ENCODE measurements around the gene LYPD5.
"Not testable (repeated sequence)": the region's sequence is repeated elsewhere in the genome, so short reads cannot be mapped to it uniquely, and the experiment has no call there.

Gene LYPD5

DNA sequence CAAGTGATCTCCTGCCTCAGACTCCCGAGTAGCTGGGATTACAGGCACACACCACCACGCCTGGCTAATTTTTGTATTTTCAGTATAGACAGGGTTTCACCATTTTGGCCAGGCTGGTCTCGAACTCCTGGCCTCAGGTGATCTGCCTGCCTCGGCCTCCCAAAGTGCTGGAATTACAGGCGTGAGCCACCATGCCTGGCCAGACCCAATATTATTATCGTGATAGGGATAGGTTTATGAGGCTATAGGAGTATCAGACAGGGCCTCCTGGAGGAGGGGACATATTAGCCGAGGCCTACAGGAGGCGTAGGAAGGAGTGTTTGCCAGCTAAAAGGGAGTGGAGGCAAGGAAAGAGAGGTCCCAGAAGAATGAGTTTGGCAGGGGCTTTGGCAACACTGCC, 37.6 kb downstream of the LYPD5 start:
- not testable (repeated sequence) for H3K27me3 ChIP-seq (ENCODE audit: control insufficient read depth in 1 of 2, insufficient read depth in 1 of 2, low read length in 2 of 2); H3K9me3 ChIP-seq (ENCODE audit: control insufficient read depth, low read length); H2BK15ac ChIP-seq (ENCODE audit: low read depth, poor library complexity, severe bottlenecking); H3K4me2 ChIP-seq (ENCODE audit: low read length, poor library complexity, severe bottlenecking); DNase-seq; H2AFZ ChIP-seq (ENCODE audit: low read depth, low read length); H3K4me3 ChIP-seq (ENCODE audit: insufficient read depth in 1 of 2, low read depth in 1 of 2, low read length in 2 of 2); H3K79me1 ChIP-seq (replicated peaks; ENCODE audit: low read length, poor library complexity, severe bottlenecking)
- Histone ChIP-seq H3K27ac (ENCODE audit: low read length, poor library complexity, severe bottlenecking) (peak overlapping the region; percentile 87), H3K36me3 (ENCODE audit: control insufficient read depth in 1 of 2, insufficient read depth in 2 of 2, low read depth in 1 of 2, low read length in 2 of 2) (peaks cover 4 to 36% of the 10 kb centered on the region in 2 experiments), H3K14ac (ENCODE audit: low read length in 2 of 2) (peak overlapping the region in 1 of 2 experiments; percentile 13), H2AK5ac (ENCODE audit: low read length, severe bottlenecking) (peak overlapping the region; percentile 68), H3K4me1 (ENCODE audit: control insufficient read depth, insufficient read depth, low read depth, low read length) (peaks cover 17% of the 10 kb centered on the region), H2BK12ac (ENCODE audit: low read length in 2 of 2) (peak overlapping the region; percentile 59 to 75), H2BK5ac (ENCODE audit: low read depth, low read length, poor library complexity, severe bottlenecking) (peak overlapping the region; percentile 35), H3K9ac (ENCODE audit: low read length) (peak overlapping the region; percentile 65), H4K91ac (ENCODE audit: low read length) (peak overlapping the region; percentile 71), H4K8ac (ENCODE audit: low read length) (peak overlapping the region; percentile 83), H3K18ac (ENCODE audit: low read depth in 1 of 2, low read length in 2 of 2) (peak overlapping the region; percentile 61 to 78), H3K23ac (ENCODE audit: low read length in 2 of 2) (peak overlapping the region in 1 of 2 experiments; percentile 34), H2BK120ac (ENCODE audit: low read depth, low read length) (peak overlapping the region; percentile 55), H3K4ac (ENCODE audit: low read depth in 1 of 2, low read length in 2 of 2) (peak overlapping the region in 1 of 2 experiments; percentile 9)
- 74% methylated on average over 8 of the region's 8 CpGs for WGBS

DNA sequence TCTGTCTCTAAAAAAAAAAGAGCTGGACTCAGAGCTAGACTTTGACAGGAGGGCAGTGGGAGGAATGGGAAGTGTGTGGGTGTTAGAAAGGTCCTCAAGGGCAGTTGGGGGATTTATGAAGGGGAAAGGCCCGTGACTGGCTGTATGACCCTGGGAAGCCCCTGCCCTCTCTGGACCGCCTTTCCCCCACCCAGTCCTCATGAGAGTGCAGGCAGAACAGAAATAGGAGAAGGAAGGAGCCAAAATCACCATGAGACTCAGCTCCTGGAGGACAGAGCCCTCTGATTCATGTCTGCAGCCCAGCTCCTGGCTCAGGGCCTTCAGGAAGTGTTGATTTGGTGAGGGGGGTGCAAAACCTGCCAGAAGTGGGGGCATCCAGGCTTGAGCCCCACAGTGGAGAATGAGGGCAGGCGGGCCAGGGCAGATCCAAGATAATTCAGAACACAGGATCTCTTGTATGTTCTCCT, 38.7 kb downstream of the LYPD5 start:
- H3K4me2 ChIP-seq (ENCODE audit: low read length, poor library complexity, severe bottlenecking), result no peak overlapping the region
- H2AFZ ChIP-seq (ENCODE audit: low read depth, low read length), result no peak overlapping the region
- H2AK5ac ChIP-seq (ENCODE audit: low read length, severe bottlenecking), result peak overlapping the region; percentile 71
- H3K4me3 ChIP-seq (ENCODE audit: insufficient read depth in 1 of 2, low read depth in 1 of 2, low read length in 2 of 2), result no peak overlapping the region
- no peak overlapping the region for H3K4ac ChIP-seq (ENCODE audit: low read depth in 1 of 2, low read length in 2 of 2)
- H2BK5ac ChIP-seq (ENCODE audit: low read depth, low read length, poor library complexity, severe bottlenecking), result no peak overlapping the region
- H3K18ac ChIP-seq (ENCODE audit: low read depth in 1 of 2, low read length in 2 of 2), result peak overlapping the region; percentile 70 to 81
- peak overlapping the region; percentile 62 to 79 for H2BK12ac ChIP-seq (ENCODE audit: low read length in 2 of 2)
- WGBS, result 89% methylated on average over 1 of the region's 3 CpGs
- H3K27me3 ChIP-seq (ENCODE audit: control insufficient read depth in 1 of 2, insufficient read depth in 1 of 2, low read length in 2 of 2), result no peaks in the 10 kb centered on the region
- H3K4me1 ChIP-seq (ENCODE audit: control insufficient read depth, insufficient read depth, low read depth, low read length), result peaks cover 20% of the 10 kb centered on the region
- H2BK15ac ChIP-seq (ENCODE audit: low read depth, poor library complexity, severe bottlenecking), result peak overlapping the region; percentile 98
- peak overlapping the region; percentile 64 for H2BK120ac ChIP-seq (ENCODE audit: low read depth, low read length)
- H3K23ac ChIP-seq (ENCODE audit: low read length in 2 of 2), result no peak overlapping the region
- peak overlapping the region; percentile 62 for H4K8ac ChIP-seq (ENCODE audit: low read length)
- peak overlapping the region; percentile 54 for H3K9ac ChIP-seq (ENCODE audit: low read length)
- H3K14ac ChIP-seq (ENCODE audit: low read length in 2 of 2), result no peak overlapping the region
- H3K79me1 ChIP-seq (replicated peaks; ENCODE audit: low read length, poor library complexity, severe bottlenecking), result no peaks in the 10 kb centered on the region
- no peak overlapping the region for H3K27ac ChIP-seq (ENCODE audit: low read length, poor library complexity, severe bottlenecking)
- H3K9me3 ChIP-seq (ENCODE audit: control insufficient read depth, low read length), result no peaks in the 10 kb centered on the region
- no peak for DNase-seq
- no peak overlapping the region for H4K91ac ChIP-seq (ENCODE audit: low read length)
- peaks cover 0 to 25% of the 10 kb centered on the region in 2 experiments for H3K36me3 ChIP-seq (ENCODE audit: control insufficient read depth in 1 of 2, insufficient read depth in 2 of 2, low read depth in 1 of 2, low read length in 2 of 2)

DNA sequence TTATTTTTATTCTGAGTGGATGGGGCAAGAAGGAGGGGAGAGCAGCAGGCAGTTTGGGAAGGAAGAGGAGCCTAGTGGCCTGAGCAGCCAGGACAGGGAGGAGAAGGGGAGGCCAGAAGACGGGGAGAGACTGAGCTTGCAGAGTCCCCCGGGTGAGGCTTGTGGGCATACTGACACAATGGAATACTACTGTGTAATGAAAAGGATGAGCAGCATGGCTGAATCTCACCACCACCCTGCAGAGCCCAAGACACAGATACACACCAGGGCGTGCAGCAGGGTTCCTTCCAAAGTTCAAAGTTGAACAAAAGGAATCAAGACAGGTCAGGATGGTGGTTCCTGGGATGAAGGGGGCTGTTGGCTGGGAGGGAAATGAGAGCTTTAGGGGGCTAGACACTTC, 39.4 kb downstream of the LYPD5 start:
- no peak overlapping the region for H2AFZ ChIP-seq (ENCODE audit: low read depth, low read length)
- no peak overlapping the region for H3K27ac ChIP-seq (ENCODE audit: low read length, poor library complexity, severe bottlenecking)
- peak overlapping the region; percentile 27 for H2AK5ac ChIP-seq (ENCODE audit: low read length, severe bottlenecking)
- H3K9ac ChIP-seq (ENCODE audit: low read length), result no peak overlapping the region
- H4K8ac ChIP-seq (ENCODE audit: low read length), result peak overlapping the region; percentile 19
- no peak for DNase-seq
- no peak overlapping the region for H3K4ac ChIP-seq (ENCODE audit: low read depth in 1 of 2, low read length in 2 of 2)
- H3K4me2 ChIP-seq (ENCODE audit: low read length, poor library complexity, severe bottlenecking), result no peak overlapping the region
- peak overlapping the region; percentile 49 for H4K91ac ChIP-seq (ENCODE audit: low read length)
- no peaks in the 10 kb centered on the region for H3K27me3 ChIP-seq (ENCODE audit: control insufficient read depth in 1 of 2, insufficient read depth in 1 of 2, low read length in 2 of 2)
- H2BK15ac ChIP-seq (ENCODE audit: low read depth, poor library complexity, severe bottlenecking), result no peak overlapping the region
- H2BK5ac ChIP-seq (ENCODE audit: low read depth, low read length, poor library complexity, severe bottlenecking), result no peak overlapping the region
- H3K23ac ChIP-seq (ENCODE audit: low read length in 2 of 2), result no peak overlapping the region
- WGBS, result 90% methylated on average over 3 of the region's 3 CpGs
- no peaks in the 10 kb centered on the region for H3K9me3 ChIP-seq (ENCODE audit: control insufficient read depth, low read length)
- H3K4me3 ChIP-seq (ENCODE audit: insufficient read depth in 1 of 2, low read depth in 1 of 2, low read length in 2 of 2), result no peak overlapping the region
- no peak overlapping the region for H2BK120ac ChIP-seq (ENCODE audit: low read depth, low read length)
- peaks cover 0 to 18% of the 10 kb centered on the region in 2 experiments for H3K36me3 ChIP-seq (ENCODE audit: control insufficient read depth in 1 of 2, insufficient read depth in 2 of 2, low read depth in 1 of 2, low read length in 2 of 2)
- no peaks in the 10 kb centered on the region for H3K79me1 ChIP-seq (replicated peaks; ENCODE audit: low read length, poor library complexity, severe bottlenecking)
- peak overlapping the region in 1 of 2 experiments; percentile 4 for H3K18ac ChIP-seq (ENCODE audit: low read depth in 1 of 2, low read length in 2 of 2)
- peaks cover 18% of the 10 kb centered on the region for H3K4me1 ChIP-seq (ENCODE audit: control insufficient read depth, insufficient read depth, low read depth, low read length)
- H3K14ac ChIP-seq (ENCODE audit: low read length in 2 of 2), result no peak overlapping the region
- H2BK12ac ChIP-seq (ENCODE audit: low read length in 2 of 2), result peak overlapping the region; percentile 29 to 56

DNA sequence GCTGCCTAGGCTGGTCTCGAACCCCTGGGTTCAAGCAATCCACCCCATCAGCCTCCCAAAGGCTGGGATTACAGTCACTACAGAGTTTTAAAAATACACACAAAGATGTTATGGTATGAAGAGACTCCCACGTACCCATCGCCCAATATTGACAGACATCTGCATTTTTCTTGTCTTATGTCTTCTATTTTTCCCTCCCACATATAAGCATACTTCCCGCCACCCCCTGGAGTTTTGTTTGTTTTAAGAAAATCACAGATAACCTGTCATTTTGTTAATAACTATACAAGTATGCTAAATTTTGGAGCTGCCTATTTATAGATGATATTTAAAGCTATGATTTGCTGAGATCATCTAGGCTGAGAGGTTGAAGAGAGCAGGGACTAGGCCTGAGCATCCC, 41.3 kb downstream of the LYPD5 start:
- no peaks in the 10 kb centered on the region for H3K79me1 ChIP-seq (replicated peaks; ENCODE audit: low read length, poor library complexity, severe bottlenecking)
- no peak overlapping the region for H3K14ac ChIP-seq (ENCODE audit: low read length in 2 of 2)
- H4K91ac ChIP-seq (ENCODE audit: low read length), result no peak overlapping the region
- no peak overlapping the region for H2BK15ac ChIP-seq (ENCODE audit: low read depth, poor library complexity, severe bottlenecking)
- H3K9me3 ChIP-seq (ENCODE audit: control insufficient read depth, low read length), result no peaks in the 10 kb centered on the region
- H3K9ac ChIP-seq (ENCODE audit: low read length), result no peak overlapping the region
- no peak overlapping the region for H3K4me2 ChIP-seq (ENCODE audit: low read length, poor library complexity, severe bottlenecking)
- H3K18ac ChIP-seq (ENCODE audit: low read depth in 1 of 2, low read length in 2 of 2), result no peak overlapping the region
- no peak overlapping the region for H3K27ac ChIP-seq (ENCODE audit: low read length, poor library complexity, severe bottlenecking)
- no peaks in the 10 kb centered on the region for H3K27me3 ChIP-seq (ENCODE audit: control insufficient read depth in 1 of 2, insufficient read depth in 1 of 2, low read length in 2 of 2)
- peaks cover 0 to 3% of the 10 kb centered on the region in 2 experiments for H3K36me3 ChIP-seq (ENCODE audit: control insufficient read depth in 1 of 2, insufficient read depth in 2 of 2, low read depth in 1 of 2, low read length in 2 of 2)
- H2BK12ac ChIP-seq (ENCODE audit: low read length in 2 of 2), result no peak overlapping the region
- no peak overlapping the region for H4K8ac ChIP-seq (ENCODE audit: low read length)
- WGBS, result 80% methylated on average over 1 of the region's 4 CpGs
- no peak overlapping the region for H2AK5ac ChIP-seq (ENCODE audit: low read length, severe bottlenecking)
- H3K4ac ChIP-seq (ENCODE audit: low read depth in 1 of 2, low read length in 2 of 2), result no peak overlapping the region
- H2BK5ac ChIP-seq (ENCODE audit: low read depth, low read length, poor library complexity, severe bottlenecking), result no peak overlapping the region
- no peak overlapping the region for H3K23ac ChIP-seq (ENCODE audit: low read length in 2 of 2)
- no peak overlapping the region for H3K4me3 ChIP-seq (ENCODE audit: insufficient read depth in 1 of 2, low read depth in 1 of 2, low read length in 2 of 2)
- H2BK120ac ChIP-seq (ENCODE audit: low read depth, low read length), result no peak overlapping the region
- H3K4me1 ChIP-seq (ENCODE audit: control insufficient read depth, insufficient read depth, low read depth, low read length), result peaks cover 17% of the 10 kb centered on the region
- no peak for DNase-seq
- H2AFZ ChIP-seq (ENCODE audit: low read depth, low read length), result no peak overlapping the region
